HT-29 (cell line): ENCODE data around the gene LGALS3. TPM values are rescaled to one million over a fixed set of nuclear protein-coding genes. Genes with fewer than 3 reads are reported as not detected.

Experiments used
- DNase-seq: peaks from one replicate; pipeline ENCODE4 v3.0.0-alpha.2; 2015; ENCODE audit warnings: low spot score
- total RNA-seq: library from RNA; depleted of rRNA; stranded (reverse); fragments of >200 nt; shearing (Covaris generic); gene quantifications from 2 replicates; pipeline ENCODE4 v1.2.3, GENCODE V29; 2014

The LGALS3 gene
- total RNA-seq, 1 experiment from 2014 or later, result 165 TPM

DNA sequence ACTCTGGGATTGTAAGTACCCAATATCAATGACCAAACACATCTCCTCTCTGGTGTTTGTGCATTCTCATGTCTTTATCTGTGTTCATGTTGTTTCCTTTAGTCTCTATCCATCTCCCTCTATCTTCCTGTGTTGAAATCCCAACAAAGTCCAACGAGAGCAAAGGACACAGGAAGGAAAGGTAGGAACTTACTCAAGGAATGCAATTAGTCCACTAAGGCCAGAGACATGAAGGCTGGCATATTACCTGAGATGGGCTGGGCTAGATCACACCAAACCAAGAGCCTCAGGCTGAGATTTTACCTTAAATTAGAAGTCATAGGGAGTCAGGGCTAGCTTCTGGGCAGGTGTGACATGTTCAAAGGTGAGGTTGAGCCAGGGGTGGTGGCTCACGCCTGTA lies 14.3 kb upstream of the LGALS3 start:
- no peak for DNase-seq

DNA sequence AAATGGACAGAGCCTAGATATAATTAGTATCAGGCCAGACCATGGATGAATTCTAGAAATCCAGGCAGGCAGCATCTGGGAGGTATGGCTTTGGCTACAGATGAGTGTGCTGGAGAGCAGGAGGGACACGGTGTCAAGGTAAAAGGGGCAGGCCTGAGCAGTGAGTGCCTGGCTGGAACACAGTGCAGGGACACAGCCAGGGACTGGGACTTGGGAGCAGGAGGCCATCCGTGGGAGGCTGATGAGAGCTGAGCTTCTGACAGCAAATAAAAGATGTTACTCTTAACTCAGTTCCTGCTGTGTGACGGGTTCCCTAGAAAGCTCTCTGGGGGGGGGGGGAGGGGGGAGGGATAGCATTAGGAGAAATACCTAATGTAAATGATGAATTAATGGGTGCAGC lies 13.6 kb upstream of the LGALS3 start:
- DNase-seq, result no peak

DNA sequence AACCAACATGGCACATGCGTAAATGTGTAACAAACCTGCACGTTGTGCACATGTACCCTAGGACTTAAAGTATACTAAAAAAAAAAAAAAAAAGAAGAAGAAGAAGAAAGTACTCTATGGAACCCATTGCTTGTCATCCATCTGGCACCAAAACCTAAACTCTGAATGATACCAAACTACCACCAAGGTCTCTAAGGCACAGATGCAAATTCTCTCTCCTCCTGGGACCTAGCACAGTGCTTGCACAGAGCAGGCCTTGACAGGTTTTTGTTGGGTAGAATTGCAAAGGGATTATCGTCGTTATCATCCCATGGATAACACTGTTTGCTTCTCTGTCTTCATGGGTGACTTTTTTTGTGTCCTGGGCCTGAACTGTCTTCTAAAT lies 13.2 kb upstream of the LGALS3 start:
- no peak for DNase-seq

DNA sequence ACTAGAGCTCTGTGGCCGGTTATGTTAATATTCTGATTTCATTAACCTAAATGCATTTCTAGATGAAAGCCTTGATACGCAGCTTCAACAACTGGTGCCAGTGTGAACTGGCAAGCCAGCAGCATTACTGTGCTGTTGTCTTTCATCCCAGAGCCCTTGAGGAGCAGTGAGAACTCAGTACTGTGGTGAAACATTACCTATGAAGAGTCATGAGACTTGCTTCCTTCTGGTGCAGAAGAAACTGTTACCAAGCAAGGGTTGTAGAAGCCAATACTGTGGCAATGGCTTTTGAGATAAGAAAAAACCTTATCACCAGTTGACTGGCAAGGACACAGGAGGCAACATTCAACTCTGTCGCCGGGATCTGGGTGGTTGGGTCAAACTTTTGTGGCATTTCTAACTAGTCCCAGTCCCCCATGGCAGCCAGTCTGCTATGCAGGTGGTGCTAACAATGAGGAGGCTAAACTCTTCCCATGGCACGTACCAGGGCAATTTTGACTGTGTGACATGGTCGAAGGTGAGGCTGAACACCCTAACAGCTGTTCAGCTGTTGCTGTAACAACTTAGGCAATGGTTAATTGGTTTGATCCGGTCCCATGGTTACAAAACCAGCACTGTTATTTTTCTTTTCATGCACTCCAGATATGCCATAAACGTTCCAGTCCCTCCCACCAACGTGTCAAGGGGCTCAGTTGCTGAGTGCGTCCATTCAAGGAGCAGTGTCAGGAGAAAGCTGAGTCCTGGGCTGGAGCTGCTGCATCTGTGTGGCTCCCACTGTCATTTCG lies 12.6 kb upstream of the LGALS3 start:
- DNase-seq, result no peak

DNA sequence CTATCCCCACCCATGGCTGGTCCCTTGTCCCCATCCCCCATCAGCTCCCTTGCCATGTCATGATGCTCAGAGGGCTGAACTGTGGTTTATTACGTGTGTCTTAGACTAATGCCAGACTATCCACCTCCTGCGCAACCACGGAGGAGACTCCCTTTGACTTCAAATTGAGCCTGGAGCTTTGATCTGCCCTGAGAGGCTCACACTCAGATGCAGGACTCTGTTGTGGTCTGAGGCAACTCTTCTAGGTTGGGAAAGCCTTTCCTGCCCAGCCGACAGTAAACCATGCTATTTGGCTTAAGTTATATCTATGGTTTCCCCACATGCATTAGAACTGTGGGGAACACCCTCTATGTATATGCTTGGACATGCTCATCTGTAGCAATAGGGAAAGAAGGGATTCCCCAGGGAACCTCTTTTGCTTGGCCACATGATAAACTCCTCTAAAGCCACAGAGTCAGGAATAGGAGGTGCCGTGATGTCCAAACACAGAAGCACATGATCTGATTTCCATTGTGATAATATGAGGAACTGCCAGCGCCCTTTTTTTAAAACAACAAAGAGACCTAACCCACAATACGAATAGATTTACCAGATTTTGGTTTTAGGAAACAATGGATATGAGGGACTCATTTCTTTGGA lies 11.1 kb upstream of the LGALS3 start:
- no peak for DNase-seq

DNA sequence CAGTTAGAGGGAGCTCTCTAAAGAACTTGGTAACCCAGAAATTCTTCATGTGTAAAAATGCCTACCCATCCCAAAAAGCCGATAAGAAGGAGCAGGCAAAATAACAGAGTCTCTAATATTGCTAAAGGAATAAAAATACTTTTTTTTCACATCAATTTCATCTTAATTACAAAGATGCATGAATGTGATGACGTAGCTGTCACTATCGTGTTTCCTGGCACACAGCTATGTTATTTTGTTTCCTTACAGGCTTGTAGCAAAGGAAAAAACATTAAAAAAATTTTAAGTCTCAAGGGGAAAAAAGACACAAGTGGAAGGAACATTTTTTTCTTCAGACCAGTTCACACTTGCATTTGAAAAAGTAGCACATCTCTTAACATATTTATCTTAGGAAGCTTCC lies 10.3 kb upstream of the LGALS3 start:
- DNase-seq, result no peak

DNA sequence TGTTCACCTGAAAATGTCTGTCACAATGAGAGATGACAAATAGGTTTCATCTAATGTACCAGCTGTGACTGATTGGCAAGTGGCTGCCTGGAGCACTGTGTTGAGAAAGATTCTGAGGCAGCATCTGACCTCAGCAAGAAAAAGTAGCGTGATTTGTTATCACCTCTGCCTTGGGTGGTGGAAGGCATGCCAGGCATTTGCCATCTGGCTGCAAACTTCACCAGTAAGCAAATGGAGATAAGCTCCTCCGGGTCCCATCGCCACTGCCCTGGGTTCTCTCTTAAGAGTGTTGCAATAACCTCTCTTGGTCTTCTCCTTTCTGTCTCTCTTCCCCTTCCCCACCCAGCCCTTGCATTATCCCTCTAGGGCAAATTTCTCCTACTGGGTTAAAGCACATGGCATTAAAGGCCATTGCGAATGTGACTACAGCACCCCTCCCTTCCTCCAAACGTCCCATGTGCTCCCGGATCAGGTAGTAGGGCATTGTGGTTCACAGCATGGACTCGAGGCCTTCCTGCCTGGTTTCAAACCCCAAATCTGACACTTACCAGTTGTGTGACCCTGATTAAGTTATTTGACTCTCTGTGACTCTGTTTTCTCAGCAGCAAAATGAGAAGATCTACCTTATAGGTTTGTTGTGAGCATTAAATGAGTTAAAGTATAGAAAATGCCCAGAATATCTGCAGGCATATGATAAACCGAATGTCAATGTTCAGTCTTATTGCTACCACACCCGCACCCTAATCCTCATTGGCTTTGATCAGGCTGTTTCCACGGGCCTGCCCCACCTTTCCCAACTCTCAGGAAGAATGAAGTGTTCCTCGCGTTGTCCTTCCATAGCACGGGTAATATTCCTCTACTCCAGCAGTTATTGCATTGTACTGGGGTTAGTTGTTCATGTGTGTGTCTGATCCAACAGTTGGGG lies 8.2 kb upstream of the LGALS3 start:
- DNase-seq, result no peak

DNA sequence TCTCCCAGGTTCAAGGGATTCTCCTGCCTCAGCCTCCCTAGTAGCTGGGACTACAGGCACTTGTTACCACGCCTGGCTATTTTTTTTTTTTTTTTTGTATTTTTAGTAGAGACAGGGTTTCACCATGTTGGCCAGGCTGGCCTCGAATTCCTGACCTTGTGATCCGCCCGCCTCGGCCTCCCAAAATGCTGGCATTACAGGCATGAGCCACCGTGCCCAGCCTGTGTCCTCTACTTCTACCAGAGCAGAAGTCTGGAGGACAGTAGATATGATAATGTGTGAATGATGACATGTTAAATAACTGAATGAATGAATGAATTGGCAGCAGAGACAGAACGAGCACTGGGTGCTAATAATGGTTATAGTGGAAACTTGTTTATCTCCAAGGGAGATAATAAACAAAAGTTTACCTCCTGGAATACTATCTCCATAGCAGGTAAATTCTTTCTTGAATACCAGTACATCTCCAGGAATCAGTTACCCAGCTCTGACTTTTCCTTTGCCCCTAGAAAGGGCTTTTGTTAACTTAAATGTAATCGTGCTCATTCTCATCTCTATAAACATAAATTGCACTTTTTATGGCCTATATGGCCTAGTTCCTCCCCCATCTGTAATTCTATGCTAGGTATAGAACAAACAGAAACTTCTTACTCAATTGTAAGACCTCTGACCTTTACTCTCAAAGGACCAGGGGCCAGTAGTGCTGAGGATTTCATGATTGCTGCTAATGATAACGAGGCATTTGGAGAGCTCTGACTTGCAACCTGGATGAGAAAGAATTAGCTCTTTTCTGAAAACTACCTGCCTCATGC lies 7.2 kb upstream of the LGALS3 start:
- DNase-seq, result no peak

DNA sequence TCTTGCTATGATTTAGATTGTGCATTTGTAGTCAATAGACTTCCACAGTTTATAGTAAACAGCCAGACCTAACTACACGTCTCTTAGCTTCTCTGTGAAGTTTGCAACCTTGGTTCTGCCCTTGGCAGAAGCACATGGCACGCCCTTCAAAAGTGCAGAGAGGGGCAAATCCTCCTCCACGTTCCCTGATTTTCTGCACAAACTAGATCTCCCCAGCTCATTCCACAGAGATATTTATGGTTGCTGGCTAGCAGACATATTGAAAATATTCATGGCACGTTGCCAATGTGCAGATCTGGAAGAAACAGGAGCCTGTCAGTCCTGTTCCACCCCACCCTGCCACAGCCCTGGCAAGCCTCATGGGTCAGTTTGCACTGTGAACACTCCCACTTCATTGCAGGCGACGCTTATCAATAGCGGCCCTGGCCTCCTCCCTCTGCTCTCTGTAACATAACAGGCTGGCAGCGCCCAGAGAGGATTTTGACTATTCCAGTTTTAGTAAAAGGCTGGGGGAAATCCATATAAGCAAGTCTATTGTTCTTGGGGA lies 6.5 kb upstream of the LGALS3 start:
- peak; percentile 85 for DNase-seq

DNA sequence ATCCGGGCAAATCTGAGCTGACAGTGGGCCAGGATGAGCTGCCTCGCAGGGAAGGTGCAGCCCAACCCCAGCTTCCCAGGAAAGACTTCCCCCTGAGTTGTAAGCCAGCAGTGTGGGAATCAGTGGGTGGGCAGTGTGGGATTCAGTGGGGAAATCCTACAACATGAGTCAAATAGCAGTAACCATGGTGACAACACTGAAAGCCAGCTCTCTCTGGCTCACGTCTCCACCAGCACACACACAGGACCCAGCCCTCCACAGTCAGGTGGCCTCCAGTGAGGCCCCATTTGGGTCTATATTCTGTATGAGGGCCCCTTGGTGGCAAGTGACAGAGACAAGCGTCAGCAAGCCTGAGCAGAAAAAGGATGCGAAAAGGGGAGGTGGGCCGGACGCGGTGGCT lies 6.0 kb upstream of the LGALS3 start:
- DNase-seq, result peak; percentile 41

DNA sequence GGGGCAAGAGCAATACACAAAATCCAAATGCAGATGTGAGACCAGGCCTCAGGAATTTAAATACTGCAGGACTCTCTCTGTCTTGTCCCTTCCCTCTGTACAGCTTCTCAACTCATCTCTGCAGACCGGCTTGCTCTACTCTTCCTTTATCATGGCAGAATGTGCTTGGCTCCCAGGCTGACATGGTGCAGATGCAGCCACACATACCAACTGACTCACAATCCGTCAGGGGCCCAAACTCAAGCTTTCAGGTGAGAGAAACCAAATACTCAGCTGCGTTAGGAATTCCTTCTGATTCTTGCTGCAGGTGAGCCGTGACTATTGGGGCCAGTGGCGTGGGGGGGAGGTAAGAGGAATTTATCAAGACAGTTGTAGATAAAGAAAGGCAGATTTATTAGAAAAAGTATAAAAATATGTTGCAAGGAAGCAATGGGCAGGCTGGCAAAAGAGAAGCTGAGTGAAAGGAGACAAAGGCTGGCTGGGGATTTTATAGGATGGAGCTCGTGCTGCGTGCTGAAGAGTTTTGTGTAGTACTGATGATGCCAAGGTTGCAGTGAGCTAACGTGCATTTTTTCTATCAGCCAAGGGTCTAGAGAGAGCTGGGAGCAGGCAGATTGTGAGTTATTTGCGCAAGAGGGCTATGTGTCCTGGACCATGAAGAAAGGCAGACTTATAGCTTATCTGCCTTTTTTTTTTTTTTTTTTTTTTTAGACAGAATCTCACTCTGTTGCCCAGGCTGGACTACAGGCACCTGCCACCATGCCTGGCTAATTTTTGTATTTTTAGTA lies 5.0 kb upstream of the LGALS3 start:
- DNase-seq, result no peak

DNA sequence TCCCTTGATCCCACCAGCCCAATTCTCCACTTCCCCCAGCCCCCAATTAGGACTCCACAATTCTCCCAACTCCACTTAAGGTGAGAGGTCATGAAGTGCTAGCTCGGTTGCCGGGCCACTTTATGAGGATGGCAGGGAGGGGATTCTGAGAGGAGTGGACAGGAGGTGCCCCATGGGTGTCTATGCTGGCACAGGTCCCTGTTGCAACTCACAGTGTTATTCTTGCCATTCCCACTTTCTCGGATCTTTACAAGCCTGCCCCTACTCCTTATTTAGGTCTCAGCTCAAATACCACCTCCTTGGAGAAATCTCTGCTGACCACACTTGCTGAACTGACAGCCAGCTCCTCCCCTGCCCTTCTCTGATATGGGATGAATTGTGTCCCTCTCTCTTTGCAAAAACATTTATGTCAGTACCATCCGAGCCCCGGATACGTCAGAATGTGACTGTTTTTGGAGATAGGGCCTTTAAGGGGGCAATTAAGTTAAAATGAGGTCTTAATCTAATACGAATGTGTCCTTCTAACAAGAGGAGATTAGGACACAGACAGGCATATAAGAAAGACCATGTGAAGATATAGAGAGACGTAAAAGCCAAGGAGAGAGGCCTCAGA lies 4.2 kb upstream of the LGALS3 start:
- no peak for DNase-seq

DNA sequence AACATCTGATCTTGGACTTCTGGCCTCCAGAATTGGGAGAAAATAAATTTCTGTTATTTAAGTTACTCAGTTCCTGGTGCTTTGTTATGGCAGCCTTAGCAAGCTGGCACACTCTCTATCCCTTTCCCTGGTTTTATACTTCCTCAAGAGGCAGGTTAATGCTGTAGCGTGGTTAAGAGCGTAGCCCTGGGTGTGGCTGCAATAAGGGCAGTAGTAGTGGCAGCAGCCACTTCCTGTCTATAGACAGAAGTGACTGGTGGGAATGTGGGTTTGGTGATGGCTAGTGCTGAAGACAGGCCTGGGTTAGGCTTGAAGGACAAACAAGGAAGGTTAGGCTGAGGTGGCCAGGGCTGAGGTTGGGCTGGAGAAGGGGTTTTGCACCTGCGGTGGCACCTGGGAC lies 3.6 kb upstream of the LGALS3 start:
- DNase-seq, result peak; percentile 53

DNA sequence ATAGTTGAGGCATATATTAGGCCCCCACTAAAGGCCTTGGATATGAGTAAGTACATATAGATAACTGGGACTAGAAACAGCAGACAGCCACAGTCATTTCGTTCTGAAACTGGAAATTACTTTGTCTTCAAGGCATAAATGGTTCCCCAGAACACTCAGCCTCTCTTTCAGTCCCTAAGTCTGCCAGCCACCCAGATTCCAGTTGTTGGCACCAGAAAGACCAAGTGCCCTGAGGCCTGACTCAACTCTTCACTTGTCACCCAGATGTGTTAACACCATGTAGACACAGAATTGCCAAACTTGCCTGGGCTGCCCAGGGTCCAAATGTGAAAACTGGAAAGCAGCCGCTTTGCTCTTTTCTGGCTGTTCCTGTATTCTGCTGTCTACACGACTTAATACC lies 3.0 kb upstream of the LGALS3 start:
- DNase-seq, result no peak

DNA sequence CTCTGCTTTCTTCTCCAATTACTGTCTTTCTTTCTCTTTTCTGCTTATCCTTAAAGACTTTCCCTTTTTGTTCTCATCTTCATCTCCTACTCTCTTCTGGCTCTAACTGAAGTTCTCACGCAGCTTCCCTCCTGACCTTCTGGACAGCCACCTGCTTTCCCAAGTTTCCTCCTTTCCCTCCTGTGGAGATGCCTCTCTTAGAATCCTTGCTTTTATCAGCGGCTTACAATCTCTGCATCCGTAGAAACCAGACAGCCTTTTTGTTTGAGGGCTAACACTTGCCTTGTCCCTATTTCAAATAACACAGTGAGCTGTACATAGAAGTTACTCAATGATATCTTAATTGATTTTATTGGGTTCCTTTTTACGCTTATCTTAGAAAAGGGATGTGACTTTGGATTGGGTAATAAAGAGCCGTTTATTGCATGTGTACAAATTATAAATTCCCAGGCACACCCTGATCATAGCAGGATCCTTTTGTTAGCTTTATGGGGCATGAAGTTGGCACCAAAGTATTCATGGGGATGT lies 2.1 kb upstream of the LGALS3 start:
- DNase-seq, result peak; percentile 41

DNA sequence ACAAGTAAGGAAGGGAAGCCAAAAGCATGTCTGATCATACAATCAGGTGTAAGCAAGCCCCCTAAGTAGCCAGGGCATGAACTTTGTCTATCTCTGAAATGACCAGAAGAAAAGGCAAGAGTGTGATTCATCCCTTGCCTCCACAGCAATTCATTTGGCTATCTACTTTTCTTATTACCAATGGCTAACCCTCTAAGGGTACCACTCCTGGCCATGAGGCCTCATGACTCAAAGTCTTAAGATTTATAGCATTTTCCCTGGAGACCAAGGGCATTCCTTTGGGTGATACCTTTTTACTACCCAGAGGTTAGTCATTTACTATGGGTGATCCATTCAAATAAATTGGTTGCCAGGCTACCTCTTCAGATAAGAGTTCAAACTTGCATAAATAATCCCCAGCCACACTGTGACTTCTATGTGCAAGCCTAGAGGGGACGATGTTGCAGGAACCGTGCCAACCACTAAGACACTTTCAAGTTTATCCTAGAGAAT lies 1.5 kb upstream of the LGALS3 start:
- peak; percentile 75 for DNase-seq

DNA sequence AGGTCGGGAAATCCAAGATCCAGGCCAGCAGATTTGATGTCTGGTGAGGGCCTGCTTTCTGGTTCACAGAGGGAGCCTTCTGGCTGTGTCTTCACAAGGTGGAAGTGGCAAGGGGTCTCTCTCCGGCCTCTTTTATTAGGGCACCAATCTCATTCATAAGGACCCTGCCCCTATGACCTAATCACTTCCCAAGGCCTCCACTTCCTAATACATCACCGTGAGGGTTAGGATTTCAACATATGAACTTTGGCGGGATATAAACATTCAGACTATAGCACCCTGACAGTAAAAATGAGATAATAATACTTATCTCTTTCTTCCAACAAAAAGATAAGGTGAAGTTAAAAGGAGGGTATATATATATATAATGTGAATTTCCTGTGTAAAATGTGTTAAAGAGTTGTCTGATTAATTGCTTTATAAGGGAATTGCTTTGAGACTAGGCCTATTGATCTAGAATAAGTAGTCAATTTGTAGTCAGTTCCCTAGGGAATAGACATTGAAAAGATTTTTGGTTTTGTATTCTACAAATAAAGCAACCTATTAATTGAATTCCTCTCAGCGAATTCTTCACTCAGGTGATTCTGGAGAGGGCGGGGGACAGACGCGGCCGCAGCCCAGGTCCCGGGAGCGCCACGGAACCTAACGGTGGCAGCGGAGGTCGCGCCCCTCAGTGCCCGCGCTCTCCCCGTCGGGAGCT lies 516 bp upstream of the LGALS3 start:
- DNase-seq, result peak; percentile 22

DNA sequence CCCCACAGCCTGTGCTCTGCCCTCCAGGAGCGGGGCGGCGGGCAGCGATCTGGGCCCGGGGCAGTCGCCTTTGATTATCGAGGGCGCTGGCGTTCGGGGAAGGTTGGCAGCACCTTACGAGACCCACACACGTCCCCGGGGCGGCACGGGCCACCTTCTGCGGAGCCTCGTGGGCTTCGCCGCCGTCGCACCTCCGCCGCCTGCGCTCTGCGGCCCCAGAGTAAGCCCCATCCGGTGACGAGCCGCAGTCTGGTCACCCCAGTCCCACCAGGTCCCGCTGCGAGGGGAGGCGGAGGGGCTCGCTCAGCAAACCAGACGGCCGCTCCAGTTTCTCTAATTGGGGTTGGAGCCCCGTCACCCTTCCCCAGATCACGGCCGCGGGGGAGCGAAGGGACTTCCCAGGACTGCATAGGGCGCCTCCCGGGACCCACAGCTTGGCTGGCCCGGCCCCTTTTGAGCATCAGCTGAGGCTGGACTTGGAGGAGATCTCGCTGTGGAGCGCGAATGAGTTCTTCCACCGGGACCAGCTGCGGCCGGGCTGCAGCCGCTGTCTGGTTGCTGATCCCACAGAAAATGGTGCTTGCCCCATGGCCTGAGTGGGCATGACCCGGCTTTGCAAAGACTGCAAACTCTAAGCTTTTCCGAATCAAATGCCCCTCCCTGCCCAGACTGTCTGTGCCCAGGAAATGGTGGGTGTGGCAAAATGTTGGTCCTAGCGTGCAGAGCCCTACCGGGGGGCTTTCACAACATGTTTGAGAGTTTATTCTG lies 560 bp downstream of the LGALS3 start:
- DNase-seq, result peak; percentile 56
